ENCODE results near the gene LRG1. TPM values are rescaled to one million over a fixed set of nuclear protein-coding genes. Genes with fewer than 3 reads are reported as not detected.

LRG1 gene
- total and polyA plus RNA-seq, 2 of the 13 experiments (the other 11 are each of a cell fraction or from before 2014, with no cell fraction given) = 12.0 to 39.3 TPM

GRCh38 chr19:4582980-4583842 lies 43.4 kb upstream of the LRG1 start (continued):
- TF ChIP-seq, protein P1, sequence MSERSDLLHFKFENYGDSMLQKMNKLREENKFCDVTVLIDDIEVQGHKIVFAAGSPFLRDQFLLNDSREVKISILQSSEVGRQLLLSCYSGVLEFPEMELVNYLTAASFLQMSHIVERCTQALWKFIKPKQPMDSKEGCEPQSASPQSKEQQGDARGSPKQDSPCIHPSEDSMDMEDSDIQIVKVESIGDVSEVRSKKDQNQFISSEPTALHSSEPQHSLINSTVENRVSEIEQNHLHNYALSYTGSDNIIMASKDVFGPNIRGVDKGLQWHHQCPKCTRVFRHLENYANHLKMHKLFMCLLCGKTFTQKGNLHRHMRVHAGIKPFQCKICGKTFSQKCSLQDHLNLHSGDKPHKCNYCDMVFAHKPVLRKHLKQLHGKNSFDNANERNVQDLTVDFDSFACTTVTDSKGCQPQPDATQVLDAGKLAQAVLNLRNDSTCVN (CRISPR knock-in tag; IDR thresholded peaks at IDR 0.05; ENCODE audit: borderline replicate concordance) = no peak
- TF ChIP-seq AHR (CRISPR knock-in tag; IDR thresholded peaks at IDR 0.05) = 0 out of 2 replicates have a peak, but pooled peaks have one; percentile 40
- peak; percentile 58 for TF ChIP-seq ZNF292 (CRISPR knock-in tag; IDR thresholded peaks at IDR 0.05; ENCODE audit: borderline replicate concordance, low read depth)
- TF ChIP-seq ZSCAN25 (CRISPR knock-in tag; IDR thresholded peaks at IDR 0.05) = 0 out of 2 replicates have a peak, but pooled peaks have one; percentile 18
- peak; percentile 69; the same call in 1 of the 2 replicates for TF ChIP-seq ARID2 (CRISPR knock-in tag; IDR thresholded peaks at IDR 0.05; ENCODE audit: borderline replicate concordance)
- peak; percentile 57; the same call in 1 of the 2 replicates for TF ChIP-seq NCOA2 (CRISPR knock-in tag; IDR thresholded peaks at IDR 0.05)
- no peak for TF ChIP-seq ERF (CRISPR knock-in tag; IDR thresholded peaks at IDR 0.05)
- peak; percentile 58 for TF ChIP-seq ZBTB34 (CRISPR knock-in tag; IDR thresholded peaks at IDR 0.05)
- TF ChIP-seq TOPORS (CRISPR knock-in tag; IDR thresholded peaks at IDR 0.05) = peak; percentile 55; the same call in 1 of the 2 replicates
- TF ChIP-seq, protein P2, sequence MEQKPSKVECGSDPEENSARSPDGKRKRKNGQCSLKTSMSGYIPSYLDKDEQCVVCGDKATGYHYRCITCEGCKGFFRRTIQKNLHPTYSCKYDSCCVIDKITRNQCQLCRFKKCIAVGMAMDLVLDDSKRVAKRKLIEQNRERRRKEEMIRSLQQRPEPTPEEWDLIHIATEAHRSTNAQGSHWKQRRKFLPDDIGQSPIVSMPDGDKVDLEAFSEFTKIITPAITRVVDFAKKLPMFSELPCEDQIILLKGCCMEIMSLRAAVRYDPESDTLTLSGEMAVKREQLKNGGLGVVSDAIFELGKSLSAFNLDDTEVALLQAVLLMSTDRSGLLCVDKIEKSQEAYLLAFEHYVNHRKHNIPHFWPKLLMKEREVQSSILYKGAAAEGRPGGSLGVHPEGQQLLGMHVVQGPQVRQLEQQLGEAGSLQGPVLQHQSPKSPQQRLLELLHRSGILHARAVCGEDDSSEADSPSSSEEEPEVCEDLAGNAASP (CRISPR knock-in tag; IDR thresholded peaks at IDR 0.05; ENCODE audit: borderline replicate concordance) = peak; percentile 27; the same call in 1 of the 2 replicates
- TF ChIP-seq ISX (CRISPR knock-in tag; conservative IDR thresholded peaks at IDR 0.05) = no peak
- peak; percentile 31; the same call in 1 of the 2 replicates for TF ChIP-seq ZFY (CRISPR knock-in tag; IDR thresholded peaks at IDR 0.05)
- TF ChIP-seq PHF5A (CRISPR knock-in tag; IDR thresholded peaks at IDR 0.05; ENCODE audit: low read depth, unreplicated experiment) = no peak
- no peak for TF ChIP-seq SP4 (CRISPR knock-in tag; IDR thresholded peaks at IDR 0.05)
- TF ChIP-seq RBM39 (IDR thresholded peaks at IDR 0.05; ENCODE audit: low read depth, low read length, poor library complexity, severe bottlenecking) = no peak
- peak; percentile 60 for TF ChIP-seq KAT8 (CRISPR knock-in tag; IDR thresholded peaks at IDR 0.05)
- TF ChIP-seq KDM1A (CRISPR knock-in tag; IDR thresholded peaks at IDR 0.05) = peak; percentile 79
- TF ChIP-seq, protein P3, sequence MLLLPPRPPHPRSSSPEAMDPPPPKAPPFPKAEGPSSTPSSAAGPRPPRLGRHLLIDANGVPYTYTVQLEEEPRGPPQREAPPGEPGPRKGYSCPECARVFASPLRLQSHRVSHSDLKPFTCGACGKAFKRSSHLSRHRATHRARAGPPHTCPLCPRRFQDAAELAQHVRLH (CRISPR knock-in tag; IDR thresholded peaks at IDR 0.05; ENCODE audit: borderline replicate concordance, low read depth) = peak; percentile 59; the same call in 1 of the 2 replicates
- TF ChIP-seq, protein P4, sequence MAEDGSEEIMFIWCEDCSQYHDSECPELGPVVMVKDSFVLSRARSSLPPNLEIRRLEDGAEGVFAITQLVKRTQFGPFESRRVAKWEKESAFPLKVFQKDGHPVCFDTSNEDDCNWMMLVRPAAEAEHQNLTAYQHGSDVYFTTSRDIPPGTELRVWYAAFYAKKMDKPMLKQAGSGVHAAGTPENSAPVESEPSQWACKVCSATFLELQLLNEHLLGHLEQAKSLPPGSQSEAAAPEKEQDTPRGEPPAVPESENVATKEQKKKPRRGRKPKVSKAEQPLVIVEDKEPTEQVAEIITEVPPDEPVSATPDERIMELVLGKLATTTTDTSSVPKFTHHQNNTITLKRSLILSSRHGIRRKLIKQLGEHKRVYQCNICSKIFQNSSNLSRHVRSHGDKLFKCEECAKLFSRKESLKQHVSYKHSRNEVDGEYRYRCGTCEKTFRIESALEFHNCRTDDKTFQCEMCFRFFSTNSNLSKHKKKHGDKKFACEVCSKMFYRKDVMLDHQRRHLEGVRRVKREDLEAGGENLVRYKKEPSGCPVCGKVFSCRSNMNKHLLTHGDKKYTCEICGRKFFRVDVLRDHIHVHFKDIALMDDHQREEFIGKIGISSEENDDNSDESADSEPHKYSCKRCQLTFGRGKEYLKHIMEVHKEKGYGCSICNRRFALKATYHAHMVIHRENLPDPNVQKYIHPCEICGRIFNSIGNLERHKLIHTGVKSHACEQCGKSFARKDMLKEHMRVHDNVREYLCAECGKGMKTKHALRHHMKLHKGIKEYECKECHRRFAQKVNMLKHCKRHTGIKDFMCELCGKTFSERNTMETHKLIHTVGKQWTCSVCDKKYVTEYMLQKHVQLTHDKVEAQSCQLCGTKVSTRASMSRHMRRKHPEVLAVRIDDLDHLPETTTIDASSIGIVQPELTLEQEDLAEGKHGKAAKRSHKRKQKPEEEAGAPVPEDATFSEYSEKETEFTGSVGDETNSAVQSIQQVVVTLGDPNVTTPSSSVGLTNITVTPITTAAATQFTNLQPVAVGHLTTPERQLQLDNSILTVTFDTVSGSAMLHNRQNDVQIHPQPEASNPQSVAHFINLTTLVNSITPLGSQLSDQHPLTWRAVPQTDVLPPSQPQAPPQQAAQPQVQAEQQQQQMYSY (CRISPR knock-in tag; IDR thresholded peaks at IDR 0.05) = peak; percentile 96
